GM19463 (cell line): ENCODE results near the gene MEP1A.
"Not testable (repeated sequence)": the region's sequence is repeated elsewhere in the genome, so short reads cannot be mapped to it uniquely, and the experiment has no call there.

ENCODE experiments used
- ATAC-seq: cut with Tn5 transposase; IDR thresholded peaks from one replicate; pipeline ENCODE4 v1.9.1; 2021; ENCODE audit warnings: mild to moderate bottlenecking, moderate library complexity; ENCODE audit not compliant: unreplicated experiment

The MEP1A gene

DNA sequence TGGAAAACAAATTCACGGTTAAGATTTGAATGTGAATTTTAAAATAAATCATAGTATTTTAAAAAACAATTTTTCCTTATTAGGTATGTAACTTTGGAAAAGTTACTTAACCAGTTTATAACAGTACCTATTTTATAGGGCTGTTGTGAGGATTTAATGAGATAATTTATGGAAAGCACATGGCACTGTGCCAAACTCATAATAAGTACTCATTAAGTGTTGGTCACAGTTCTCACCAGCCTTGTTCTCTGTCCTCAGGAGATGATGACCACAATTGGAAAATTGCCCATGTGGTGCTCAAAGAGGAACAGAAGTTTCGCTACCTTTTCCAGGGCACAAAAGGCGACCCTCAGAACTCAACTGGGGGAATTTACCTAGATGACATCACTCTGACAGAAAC, 39.6 kb downstream of the MEP1A start:
- no peak for ATAC-seq

DNA sequence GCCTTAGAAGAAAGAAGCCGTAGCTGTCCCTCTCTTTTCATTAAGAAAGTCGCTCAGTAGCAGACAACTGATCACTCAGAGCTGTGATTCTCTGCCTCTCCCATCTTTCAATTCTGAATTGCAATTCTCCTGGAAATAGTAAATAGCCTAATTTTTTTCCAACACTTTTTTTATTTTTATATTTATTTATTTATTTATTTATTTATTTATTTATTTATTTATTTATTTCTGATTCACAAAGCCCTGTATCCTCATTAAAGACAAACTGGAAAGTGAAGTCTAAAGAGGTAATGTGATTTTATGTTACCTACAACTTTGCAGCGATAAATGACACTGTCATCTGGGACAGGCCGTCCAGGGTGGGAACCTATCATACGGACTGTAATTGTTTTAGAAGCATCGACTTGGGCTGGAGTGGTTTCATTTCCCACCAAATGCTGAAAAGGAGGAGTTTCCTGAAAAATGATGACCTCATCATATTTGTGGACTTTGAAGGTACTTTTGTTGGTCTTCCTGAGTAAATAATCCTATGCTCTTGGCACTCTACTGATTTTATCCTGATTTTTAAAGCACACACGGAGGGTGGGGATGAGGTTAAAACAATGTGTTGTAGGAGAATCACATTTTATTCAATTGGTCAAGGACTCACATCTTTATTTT, 41.2 kb downstream of the MEP1A start:
- ATAC-seq, result not testable (repeated sequence)

DNA sequence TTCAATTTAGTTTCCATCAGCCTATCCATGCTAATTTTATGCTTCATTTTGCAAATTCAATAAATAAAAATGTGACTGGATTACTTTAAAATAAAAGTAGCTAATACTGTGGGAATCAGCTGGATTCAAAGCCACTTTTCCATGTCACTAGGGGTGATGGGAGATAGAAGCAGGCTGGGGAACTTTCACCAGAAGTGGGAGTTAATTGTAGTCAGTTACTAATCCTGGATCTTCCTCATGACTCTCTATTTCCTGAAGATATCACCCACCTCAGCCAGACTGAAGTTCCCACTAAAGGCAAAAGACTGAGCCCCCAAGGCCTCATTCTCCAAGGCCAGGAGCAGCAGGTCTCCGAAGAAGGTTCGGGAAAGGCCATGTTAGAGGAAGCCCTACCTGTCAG, 41.8 kb downstream of the MEP1A start:
- not testable (repeated sequence) for ATAC-seq

DNA sequence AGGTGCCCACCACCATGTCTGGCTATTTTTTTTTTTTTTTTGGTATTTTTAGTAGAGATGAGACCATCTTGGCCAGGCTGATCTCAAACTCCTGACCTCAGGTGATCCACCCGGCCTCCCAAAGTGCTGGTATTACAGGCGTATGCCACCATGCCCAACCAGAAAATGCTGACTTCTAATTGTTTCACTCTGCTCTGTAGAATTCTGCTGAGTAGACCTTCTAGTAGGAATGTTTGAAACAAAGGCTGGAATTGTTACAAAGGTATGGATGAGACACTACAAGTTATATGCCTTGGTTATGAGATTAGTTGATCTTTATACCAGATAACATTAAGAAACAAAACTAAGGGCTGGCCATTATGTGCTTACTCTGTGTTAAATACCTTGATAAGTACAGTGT, 44.8 kb downstream of the MEP1A start:
- ATAC-seq, result no peak

DNA sequence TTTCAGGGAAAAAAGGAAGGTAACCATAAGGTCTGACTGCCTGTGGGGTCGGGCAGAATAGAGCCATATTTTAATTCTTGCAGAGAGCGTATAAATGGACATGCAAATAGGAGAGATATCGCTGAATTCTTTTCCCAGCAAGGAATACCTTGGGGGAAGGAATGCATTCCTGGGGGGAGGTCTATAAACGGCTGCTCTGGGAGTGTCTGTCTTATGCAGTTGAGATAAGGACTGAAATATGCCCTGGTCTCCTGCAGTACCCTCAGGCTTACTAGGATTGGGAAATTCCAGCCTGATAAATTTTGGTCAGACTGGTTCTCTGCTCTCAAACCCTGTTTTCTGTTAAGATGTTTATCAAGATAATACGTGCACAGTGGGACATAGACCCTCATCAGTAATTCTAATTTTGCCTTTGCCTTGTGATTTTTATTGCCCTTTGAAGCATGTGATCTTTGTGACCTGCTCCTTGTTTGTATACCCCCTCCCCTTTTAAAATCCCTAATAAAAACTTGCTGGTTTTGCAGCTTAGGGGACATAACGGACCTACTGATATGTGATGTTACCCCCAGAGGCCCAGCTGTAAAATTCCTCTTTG, 49.2 kb downstream of the MEP1A start:
- ATAC-seq, result not testable (repeated sequence)

DNA sequence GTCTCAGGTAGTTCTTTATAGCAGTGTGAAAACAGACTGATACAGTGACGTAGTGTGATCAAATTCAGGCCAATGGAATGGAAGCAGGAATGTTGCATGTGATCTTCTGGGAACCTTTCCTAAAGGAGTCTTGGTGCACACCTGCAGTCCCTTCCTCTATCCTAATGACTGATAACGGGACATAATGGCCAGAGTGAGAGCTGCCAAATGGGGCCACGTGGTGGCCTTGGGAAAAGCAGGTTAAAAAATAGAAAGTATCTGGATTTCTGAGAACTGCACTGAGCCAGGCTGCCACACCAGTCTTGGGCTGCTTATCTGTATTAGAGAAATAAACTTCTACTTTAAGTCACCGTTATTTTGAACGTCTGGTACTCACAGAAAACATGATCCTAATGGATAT, 51.9 kb downstream of the MEP1A start:
- no peak for ATAC-seq

DNA sequence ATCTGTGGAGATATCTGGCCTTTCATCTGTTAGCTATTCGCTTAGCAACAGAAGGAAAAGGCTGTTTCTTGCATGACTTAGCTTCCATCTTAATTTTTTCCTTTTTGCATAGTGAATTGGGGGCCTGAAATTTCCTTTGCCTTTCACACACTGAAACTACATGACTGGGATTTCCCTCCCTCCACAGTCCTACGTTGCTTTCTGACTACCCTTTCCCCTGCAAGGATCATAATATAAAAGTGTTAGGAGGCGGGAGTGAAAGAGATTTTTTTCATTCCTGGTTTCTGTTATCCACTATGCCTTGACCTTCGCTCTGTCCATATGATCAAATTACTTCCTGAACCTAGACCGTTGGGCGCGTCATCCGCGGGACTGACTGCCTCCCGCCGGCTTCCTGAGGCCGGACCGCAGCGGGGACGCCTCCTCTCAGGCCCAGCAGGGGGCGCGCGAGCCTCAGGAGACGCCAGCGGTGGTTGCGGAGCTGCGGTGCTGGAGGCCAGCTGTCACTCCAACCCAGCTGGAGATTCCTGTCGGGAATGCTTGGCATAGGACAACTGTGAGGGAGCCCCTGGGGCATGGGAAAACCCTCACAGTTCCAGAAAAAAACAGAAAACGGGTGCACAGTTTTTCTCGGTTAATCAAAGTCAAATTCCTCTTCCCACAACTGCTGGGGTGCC, 55.6 kb downstream of the MEP1A start:
- ATAC-seq, result peak; percentile 95

DNA sequence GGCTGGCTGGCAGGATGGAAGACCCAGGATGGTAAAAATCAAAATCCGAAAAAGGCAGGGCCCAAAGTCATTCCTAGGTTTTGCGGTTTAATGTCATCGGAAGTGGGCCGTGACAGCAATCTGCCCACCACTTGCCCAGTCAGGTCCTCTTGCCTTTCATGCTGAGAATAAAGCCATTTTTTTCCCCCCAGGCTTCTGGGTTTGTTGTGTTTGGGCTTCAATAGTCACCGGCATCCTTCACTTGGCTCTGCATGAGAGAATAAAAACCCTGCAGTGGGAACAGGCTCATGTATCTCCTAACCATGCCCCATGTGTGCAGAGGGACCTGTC, 56.1 kb downstream of the MEP1A start:
- no peak for ATAC-seq

DNA sequence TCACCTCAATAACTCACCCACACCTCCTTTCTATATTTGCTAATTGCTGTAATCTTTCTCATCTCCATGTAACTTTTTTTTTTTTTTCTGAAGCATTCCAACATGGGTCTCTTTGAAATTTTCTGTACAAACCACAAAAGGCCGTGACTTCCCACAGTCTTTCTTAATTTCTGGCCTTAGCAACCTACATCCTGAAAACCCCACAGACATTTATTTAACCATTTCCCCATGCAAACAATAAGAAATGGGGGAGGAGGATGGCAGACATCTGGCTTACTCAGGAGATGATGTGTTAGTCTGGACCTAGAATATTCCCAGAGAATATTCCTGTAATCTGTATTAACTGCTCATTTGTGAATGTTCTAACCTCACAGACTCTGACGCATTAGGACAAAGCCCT, 57.6 kb downstream of the MEP1A start:
- no peak for ATAC-seq

DNA sequence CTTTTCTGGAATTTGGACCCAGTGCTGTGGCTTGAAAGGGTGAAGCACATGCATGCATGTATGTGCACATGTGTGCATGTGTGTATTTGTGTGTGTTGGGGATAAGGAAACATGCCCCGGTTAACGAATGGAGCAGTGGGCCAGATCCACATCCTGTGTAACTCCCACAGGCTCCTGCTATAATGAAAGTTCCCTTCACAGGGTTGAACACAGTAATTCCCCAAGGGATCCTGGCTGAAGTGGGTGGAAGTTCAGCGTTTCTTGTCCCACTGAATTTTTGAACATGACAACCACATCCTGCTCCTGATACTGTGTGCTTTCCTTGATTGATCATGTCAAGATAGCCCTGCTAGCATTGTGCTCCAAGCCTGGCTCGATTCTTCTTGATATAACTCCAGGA, 58.4 kb downstream of the MEP1A start:
- ATAC-seq, result not testable (repeated sequence)

DNA sequence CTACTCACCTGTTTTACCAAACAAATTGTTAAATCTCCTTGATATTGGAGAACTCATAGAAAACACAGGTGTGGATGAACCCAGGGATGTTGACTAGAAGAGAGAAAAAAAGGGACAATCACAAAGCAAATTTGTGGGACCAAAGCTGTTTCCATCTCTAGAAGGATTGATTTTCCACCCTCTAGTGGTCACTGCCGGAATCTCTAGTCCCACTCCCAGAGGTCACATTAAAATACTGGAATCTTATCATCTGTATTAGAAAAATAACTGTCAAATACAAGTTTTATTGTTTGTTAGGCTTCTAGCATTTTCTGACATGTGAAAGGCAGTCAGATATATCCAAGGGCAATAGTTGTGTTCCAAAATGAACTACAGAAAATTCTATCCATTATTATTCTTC, 62.8 kb downstream of the MEP1A start:
- ATAC-seq, result peak; percentile 62

DNA sequence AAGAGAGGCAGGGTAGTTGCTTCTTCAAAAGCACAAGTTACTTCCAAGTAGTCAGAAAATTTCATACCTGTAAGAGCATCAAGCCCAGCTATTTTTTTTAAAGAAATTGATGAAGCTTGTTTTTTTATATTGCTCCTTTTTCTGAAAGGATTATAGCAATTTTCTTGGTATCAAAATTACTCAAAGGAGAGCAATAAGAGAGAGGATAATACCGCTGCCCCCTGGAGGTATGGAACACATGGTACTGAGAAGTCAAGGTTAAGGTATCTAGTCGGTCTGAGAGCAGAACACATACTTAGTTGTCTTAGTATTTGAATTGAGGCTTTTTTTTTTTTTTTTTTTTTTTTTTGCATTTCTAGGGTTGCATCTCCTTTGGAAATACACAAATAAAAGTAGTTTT, 69.2 kb downstream of the MEP1A start:
- ATAC-seq, result no peak

DNA sequence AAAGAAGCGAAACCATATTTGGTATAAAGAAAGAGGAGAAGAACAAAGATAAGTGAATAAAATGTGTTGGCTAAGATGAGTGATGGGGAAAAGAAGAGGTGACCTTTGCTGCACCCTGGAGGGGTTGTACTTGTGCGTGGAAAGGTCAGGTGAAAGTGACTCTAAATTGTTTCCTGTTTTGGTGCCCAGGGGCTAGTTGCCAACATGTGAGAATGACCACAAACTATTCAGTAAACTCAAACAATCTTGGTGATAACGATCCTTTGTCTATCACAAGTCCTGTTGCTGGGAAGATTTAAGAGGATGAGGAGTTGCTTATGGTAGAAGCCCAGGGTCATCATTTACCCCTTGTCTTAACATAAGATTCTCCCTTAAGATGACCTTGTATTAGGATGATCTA, 70.6 kb downstream of the MEP1A start:
- no peak for ATAC-seq

DNA sequence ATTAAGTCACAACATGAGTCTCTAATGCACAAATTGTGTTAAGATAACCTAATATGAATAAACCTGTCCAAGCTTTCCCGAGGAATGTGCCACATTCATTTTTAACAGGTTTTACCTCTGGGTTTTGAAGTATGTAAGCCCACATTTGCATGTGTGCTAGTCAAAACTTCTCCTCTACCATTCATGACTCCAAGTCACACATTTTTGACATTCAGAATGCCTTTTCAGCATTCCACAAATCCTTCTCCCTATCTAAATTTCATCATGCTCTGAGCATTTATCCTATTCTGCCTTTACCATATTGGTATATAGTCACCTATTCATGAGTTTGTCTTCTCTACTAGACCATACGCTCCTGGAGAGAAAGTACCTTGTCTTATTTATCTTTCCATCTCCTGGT, 72.0 kb downstream of the MEP1A start:
- ATAC-seq, result no peak

DNA sequence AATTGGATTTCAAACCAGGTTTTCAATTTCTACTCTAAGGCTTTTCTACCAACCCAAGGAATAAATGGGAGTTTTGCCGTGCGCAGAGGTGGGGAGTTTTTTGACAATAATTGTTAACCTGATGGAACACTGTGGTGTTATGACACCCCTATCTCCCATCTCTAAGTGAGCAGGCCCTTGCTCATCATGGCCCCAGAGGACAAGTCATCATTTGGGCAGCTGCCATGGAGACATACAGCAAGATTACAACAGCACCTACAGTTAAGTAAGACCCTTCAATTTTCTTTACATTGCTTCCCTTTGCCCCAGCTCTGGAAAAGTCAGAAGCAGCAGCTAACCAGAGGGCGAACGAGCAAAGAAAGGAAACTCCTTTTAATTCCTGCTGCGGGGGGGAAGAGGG, 74.2 kb downstream of the MEP1A start:
- ATAC-seq, result no peak

DNA sequence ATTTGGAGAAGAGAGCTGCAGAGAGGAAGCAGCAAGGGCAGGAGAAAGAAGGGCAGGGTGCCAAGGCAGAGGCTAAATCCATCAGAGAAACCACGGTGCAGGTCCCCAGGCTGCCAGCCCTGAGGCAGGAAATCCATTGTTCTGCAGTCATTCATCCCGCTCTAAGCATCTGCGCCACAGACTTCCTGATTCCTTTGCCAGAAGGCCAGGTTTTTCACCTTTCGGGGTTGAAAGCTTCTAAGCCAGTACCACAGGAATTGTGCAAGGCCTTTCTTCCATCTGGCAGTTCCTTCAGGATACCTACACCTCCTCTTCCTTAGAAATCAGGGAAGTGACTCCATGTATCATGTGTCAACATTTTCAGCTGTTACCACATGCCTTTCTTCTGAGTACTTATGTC, 82.9 kb downstream of the MEP1A start:
- no peak for ATAC-seq

DNA sequence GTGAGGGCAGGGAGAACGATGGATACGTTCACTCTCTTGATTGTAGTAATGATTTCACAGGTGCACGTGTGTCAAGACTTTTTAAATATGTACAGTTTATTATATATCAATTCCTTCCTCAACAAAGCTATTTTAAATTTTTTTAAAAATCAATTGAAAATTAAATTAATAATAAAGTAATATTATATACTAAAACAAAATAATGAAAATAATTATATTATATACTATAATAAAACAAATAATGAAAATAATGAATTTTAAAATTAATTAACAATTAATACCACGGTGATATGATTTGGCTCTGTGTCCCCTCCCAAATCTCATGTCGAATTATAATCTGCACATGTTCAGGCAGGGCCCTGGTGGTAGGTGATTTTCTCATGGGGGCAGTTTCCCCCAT, 85.8 kb downstream of the MEP1A start:
- no peak for ATAC-seq

DNA sequence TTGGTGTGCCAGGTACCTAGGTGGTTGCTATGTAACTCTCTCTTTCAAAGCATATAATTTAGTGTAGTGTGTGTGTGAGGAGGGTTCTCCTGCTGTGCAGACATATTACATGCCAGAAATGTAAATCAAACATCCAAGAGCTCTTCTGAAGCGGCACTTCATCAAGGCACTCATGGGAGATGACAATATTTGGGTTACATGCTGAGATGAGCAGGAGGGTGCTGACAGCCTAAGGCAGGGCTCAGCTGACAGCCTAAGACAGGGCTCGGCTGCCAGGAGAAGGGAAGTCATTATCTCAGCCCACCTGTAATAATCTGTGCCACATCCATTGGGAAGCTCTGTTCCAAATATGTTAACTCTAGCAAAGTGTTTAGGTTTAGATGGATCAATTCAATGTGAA, 89.5 kb downstream of the MEP1A start:
- no peak for ATAC-seq

DNA sequence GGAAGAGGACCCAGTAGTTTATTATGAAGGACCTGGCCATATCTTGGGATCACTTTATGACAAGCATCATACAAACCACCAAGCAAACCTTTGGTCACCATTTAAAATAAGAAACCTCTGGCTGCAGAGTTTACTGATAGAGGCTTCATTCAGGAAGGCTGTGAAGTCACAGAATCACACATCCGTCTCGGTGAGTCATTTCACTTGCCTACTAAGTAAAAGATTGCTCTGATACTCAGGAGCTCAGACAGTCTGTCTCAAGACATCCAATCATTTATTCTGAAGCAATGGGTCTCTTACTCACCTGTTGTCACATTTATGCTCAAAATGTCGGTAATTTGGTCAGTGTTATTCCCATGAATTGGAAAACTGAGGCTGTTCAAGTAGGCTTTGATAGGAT, 94.8 kb downstream of the MEP1A start:
- no peak for ATAC-seq

DNA sequence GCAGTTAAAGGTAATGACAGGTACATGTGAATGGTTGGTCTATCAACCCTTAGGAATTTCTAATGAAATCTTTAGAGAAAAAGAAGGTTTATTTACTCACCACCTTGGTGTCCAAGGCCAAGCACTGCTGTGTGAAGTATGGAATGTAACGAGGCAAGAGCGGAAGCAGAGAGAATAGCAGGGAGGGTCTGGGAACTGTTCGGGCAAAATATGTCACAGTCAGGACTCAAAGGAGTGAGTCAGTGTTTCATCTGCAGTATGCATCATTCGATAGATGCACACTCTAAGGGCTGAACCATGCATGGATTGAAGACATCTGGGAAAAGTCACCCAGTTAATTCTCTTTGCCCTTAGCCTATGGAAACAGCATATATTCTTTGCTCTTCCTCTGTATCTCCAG, 95.4 kb downstream of the MEP1A start:
- no peak for ATAC-seq
